Vagina (tissue), 2 donors: Measurements from ENCODE around the gene ZNF587B. TPM values are rescaled to one million over a fixed set of nuclear protein-coding genes. Genes with fewer than 3 reads are reported as not detected.
A peak's percentile ranks its signal among the peaks of the same experiment; 100 is the strongest.
"Not testable (repeated sequence)": the region's sequence is repeated elsewhere in the genome, so short reads cannot be mapped to it uniquely, and the experiment has no call there.

Source experiments
- DNase-seq, 2 donors: peaks; one replicate each; pipeline ENCODE4 v3.0.0-alpha.2; 2017; ENCODE audit errors: extremely low spot score in 2 of 2
- H3K27ac ChIP-seq: fragments of 200-600 bp; sonication (generic); one replicate; pipeline ENCODE4 v1.5.1; 2019
- H3K27me3 ChIP-seq: fragments of 200-600 bp; sonication (generic); one replicate; pipeline ENCODE4 v1.5.1; 2019
- H3K36me3 ChIP-seq, 2 donors: fragments of 200-600 bp; sonication (generic); one replicate each; pipeline ENCODE4 v1.5.1; 2017 to 2019
- H3K4me1 ChIP-seq: fragments of 200-600 bp; sonication (generic); one replicate; pipeline ENCODE4 v1.5.1; 2019
- H3K4me3 ChIP-seq, 2 donors: fragments of 200-600 bp; sonication (generic); 1 replicate in 1 of 2; 2 replicates in 1 of 2; pipeline ENCODE4 v1.5.1; 2016 to 2019
- H3K9me3 ChIP-seq: fragments of 200-600 bp; sonication (generic); one replicate; pipeline ENCODE4 v1.5.1; 2019
- POLR2A ChIP-seq, 2 donors: fragments of 450-650 bp; IDR thresholded peaks; one replicate each; pipeline ENCODE4 v1.6.1; 2017; ENCODE audit warnings: antibody characterized with exemption in 2 of 2, mild to moderate bottlenecking in 2 of 2, moderate library complexity in 2 of 2
- POLR2AphosphoS5 ChIP-seq, 2 donors: sonication (generic); formaldehyde crosslinking; IDR thresholded peaks; one replicate each; pipeline ENCODE4 v1.9.0; 2017; ENCODE audit warnings: antibody characterized with exemption in 2 of 2, mild to moderate bottlenecking in 2 of 2, low read depth in 1 of 2; ENCODE audit not compliant: insufficient read depth in 1 of 2
- intact Hi-C: fragments of 100-400 bp; cut with DNase I; formaldehyde crosslinking; loops from one replicate; pipeline ENCODE4 v1.15.1; 2023
- total RNA-seq: library from RNA; depleted of rRNA; stranded (reverse); fragments of >200 nt; gene quantifications from one replicate; pipeline ENCODE4 v1.2.3, GENCODE V29; 2016
- TF ChIP-seq, protein P1 (sequence below), 3 experiments: fragments of 450-650 bp in 2 of 3; fragments of 200-600 bp in 1 of 3; sonication (generic) in 1 of 3; IDR thresholded peaks; one replicate each; pipeline ENCODE4 v1.5.1; 2017 to 2019; ENCODE audit warnings: antibody characterized with exemption in 3 of 3, mild to moderate bottlenecking in 2 of 3, moderate library complexity in 2 of 3

Gene ZNF587B
- total RNA-seq, 1 donor from 2014 or later = 17.9 TPM

DNA sequence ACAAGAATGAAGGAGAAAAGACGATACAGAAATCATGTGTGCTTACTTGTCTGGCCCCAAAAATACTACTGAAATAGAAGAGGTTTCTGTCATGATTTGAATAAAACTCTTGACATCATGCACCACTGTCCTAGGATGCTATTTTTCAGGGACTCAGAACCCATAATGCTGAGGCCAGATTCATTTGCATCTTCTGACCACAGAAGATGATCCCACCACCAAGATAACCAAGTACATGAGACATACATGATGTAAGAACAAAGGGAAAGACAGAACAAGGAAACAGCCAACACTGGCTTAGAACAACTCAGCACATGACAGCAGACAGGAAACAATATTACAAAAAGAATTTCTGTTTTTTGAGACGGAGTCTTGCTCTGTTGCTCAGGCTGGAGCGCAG lies 17.9 kb upstream of the ZNF587B start:
- no peaks in the 10 kb centered on the region for H3K27me3 ChIP-seq
- H3K4me3 ChIP-seq = no peak overlapping the region
- DNase-seq = no peak
- H3K9me3 ChIP-seq = no peaks in the 10 kb centered on the region
- no peak for TF ChIP-seq POLR2AphosphoS5 (IDR thresholded peaks at IDR 0.05; ENCODE audit: insufficient read depth in 1 of 2, low read depth in 1 of 2)
- peaks cover 0 to 14% of the 10 kb centered on the region in 2 donors for H3K36me3 ChIP-seq
- H3K27ac ChIP-seq = no peak overlapping the region
- peaks cover 36% of the 10 kb centered on the region for H3K4me1 ChIP-seq
- intact Hi-C loops = no loop called here

DNA sequence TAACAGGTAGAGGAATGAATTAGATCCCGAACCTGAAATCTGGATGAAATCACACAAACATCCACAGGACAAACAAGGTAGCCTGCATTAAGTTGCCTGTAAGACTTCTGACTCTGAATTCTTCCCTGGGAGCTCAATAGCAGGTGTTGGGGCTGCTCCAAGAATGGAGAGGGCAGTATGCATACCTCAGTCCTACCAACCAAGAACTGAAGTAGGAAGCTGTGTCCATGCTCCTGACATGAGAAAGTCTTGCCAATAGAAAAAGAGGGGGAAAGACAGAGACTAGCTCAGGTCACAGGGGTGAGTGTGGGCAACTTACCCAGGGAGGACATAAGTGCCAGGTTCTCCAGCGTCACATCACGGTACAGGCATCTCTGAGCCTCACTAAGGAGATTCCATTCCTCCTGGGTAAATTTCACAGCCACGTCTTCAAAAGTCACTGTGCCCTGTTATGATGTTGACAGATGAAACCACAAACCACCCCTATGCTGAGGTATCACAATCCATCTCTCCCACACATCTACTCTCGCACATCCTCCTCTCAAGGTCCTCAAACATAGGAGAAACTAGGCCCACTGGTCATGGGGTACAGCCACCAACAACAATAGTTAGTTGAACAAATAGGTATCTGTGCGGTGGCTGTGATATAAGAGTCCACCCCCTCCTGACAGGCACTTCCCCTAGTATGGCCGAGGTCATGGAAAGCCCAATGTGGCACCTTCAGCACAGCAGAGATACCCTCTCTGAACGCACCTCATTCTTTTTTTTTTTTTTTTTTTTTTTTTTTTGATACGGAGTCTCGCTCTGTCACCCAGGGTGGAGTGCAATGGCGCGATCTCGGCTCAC lies 16.9 kb upstream of the ZNF587B start:
- DNase-seq, H3K27me3 ChIP-seq, H3K9me3 ChIP-seq, intact Hi-C loops, H3K27ac ChIP-seq, H3K36me3 ChIP-seq: not testable (repeated sequence)
- peaks cover 36% of the 10 kb centered on the region for H3K4me1 ChIP-seq
- H3K4me3 ChIP-seq = peak overlapping the region in 1 of 2 donors; percentile 84

DNA sequence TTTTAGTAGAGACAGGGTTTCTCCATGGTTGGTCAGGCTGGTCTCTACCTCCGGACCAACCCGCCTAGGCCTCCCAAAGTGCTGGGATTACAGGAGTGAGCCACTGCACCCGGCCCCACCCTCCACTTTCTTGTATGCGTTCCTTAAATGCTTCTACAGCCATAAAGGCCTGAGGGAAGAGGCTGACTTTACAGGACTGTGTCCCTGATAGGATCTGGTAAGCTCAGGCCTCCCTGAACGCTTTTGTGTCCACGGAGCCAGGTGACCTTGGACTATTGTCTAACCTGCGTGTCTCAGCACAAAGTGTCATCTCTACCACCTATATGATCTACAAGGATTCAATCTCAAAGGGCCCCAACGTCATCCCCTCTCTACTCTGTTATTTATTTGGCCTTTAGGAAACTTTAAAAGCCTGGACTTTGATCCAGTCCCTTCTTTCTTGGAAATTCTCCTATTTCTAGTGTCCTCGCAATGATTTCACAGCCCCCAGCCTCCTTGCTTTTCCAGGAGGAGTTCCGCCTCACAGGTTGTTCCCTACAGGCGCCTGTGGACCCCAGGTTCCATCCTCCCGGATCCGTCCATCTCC lies 16.1 kb upstream of the ZNF587B start:
- intact Hi-C loops = no loop called here
- DNase-seq = no peak

DNA sequence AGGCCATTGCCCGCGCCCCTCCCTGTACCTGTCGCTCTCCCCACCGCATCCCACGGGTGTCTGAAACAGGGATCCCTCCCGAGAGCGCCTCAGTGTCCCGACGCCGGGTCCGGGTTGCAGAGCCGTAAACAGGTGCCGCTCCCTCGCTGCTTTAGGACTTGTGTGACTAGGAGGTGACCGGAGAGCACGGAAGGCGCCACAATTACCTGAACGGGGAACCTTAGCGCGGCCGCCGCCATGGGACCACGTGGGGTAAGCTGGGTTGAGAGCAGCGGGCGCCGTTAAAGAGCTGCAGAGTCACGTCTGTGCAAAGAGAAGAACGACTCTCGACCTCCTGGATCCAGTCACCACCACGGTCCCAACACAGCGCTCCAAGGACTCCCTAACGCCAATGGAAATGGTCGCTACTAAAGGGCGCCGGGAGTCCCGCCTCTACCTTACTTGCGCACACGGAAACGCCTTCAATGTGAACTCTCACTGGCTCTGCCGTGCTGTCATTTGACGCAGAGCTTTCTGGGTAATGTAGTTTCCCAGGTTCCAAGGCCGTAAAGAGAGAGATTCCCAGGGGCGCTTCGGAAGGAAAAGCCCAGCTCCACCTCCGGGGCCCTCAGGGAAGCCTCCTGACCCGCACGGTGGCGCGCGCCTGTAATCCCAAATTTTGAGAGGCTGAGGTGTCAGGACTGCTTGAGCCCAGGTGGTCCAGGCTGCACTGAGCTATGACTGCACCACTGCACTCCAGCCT lies 15.4 kb upstream of the ZNF587B start, which contains the start of gene ZNF552:
TSS of gene ZNF552 (minus strand) at position 409 of the 742 bp plus-strand sequence. CDS start at position 239, 170 bp downstream.
- TF ChIP-seq POLR2A (IDR thresholded peaks at IDR 0.05) (peak in 1 of 2 donors; percentile 22), POLR2AphosphoS5 (IDR thresholded peaks at IDR 0.05; ENCODE audit: insufficient read depth in 1 of 2, low read depth in 1 of 2) (peak; percentile 81 to 96)
- TF ChIP-seq, protein P1, sequence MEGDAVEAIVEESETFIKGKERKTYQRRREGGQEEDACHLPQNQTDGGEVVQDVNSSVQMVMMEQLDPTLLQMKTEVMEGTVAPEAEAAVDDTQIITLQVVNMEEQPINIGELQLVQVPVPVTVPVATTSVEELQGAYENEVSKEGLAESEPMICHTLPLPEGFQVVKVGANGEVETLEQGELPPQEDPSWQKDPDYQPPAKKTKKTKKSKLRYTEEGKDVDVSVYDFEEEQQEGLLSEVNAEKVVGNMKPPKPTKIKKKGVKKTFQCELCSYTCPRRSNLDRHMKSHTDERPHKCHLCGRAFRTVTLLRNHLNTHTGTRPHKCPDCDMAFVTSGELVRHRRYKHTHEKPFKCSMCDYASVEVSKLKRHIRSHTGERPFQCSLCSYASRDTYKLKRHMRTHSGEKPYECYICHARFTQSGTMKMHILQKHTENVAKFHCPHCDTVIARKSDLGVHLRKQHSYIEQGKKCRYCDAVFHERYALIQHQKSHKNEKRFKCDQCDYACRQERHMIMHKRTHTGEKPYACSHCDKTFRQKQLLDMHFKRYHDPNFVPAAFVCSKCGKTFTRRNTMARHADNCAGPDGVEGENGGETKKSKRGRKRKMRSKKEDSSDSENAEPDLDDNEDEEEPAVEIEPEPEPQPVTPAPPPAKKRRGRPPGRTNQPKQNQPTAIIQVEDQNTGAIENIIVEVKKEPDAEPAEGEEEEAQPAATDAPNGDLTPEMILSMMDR (IDR thresholded peaks at IDR 0.05) = no peak
- peak in 1 of 2 donors; percentile 89 for DNase-seq
- Histone ChIP-seq H3K4me1 (peaks cover 36% of the 10 kb centered on the region), H3K36me3 (no peaks in the 10 kb centered on the region), H3K9me3 (no peaks in the 10 kb centered on the region), H3K4me3 (peak within 1 kb of the TSS; percentile 77 to 84), H3K27me3 (no peaks in the 10 kb centered on the region), H3K27ac (peak within 1 kb of the TSS; percentile 75)
- intact Hi-C loops = no loop called here

More for the DNA sequence above, 16.1 kb upstream of the ZNF587B start:
- TF ChIP-seq POLR2AphosphoS5 (IDR thresholded peaks at IDR 0.05; ENCODE audit: insufficient read depth in 1 of 2, low read depth in 1 of 2) = no peak
- TF ChIP-seq, protein P1 (IDR thresholded peaks at IDR 0.05) = no peak
- no peak for TF ChIP-seq POLR2A (IDR thresholded peaks at IDR 0.05)
- Histone ChIP-seq H3K4me1 (peaks cover 36% of the 10 kb centered on the region), H3K27ac (peak overlapping the region; percentile 75), H3K9me3 (no peaks in the 10 kb centered on the region), H3K27me3 (no peaks in the 10 kb centered on the region), H3K36me3 (peaks cover 0 to 3% of the 10 kb centered on the region in 2 donors), H3K4me3 (peak overlapping the region; percentile 77 to 84)

DNA sequence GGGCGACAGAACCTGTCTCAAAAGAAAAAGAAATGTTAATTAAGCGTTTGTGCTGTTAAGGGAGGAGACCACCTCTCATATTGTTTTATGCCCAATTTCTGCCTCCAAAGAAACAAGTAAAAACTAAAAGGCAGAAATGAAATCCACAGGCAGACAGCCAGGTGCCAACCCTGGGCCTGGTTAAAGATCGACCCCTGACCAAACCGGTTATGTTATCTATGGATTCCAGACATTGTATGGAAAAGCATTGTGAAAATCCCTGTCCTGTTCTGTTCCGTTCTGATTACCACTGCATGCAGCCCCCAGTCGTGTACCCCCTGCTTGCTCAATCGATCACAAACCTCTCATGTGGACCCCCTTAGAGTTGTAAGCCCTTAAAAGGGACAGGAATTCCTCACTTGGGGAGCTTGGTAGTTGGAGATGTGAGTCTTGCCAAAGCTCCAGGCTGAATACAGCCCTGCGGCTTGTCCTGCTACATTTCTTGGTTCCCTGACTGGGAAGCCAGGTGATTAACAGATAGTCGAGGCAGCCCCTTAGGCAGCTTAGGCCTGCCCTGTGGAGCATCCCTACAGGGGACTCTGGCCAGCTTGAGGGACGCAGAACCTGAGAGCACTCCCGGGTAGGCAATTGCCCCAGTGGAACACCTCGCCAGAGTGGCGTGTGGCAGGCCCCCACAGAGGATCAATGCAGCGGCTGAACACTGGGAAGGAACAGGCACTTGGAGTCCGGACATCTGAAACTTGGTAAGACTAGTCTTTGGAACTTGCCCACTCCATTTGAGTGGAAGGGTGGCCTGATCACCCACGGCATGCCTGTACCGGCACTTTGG lies 14.6 kb upstream of the ZNF587B start:
- no peaks in the 10 kb centered on the region for H3K27me3 ChIP-seq
- H3K4me1 ChIP-seq = peaks cover 39% of the 10 kb centered on the region
- no peaks in the 10 kb centered on the region for H3K36me3 ChIP-seq
- TF ChIP-seq POLR2A (IDR thresholded peaks at IDR 0.05) = no peak
- TF ChIP-seq, protein P1 (IDR thresholded peaks at IDR 0.05) = no peak
- no peak for TF ChIP-seq POLR2AphosphoS5 (IDR thresholded peaks at IDR 0.05; ENCODE audit: insufficient read depth in 1 of 2, low read depth in 1 of 2)
- H3K4me3 ChIP-seq = peak overlapping the region; percentile 77 to 84
- intact Hi-C loops = no loop called here
- no peaks in the 10 kb centered on the region for H3K9me3 ChIP-seq
- DNase-seq = no peak
- peak overlapping the region; percentile 75 for H3K27ac ChIP-seq
